H9 (cell line): ENCODE results near the gene C16orf74. TPM values are rescaled to one million over a fixed set of nuclear protein-coding genes. Genes with fewer than 3 reads are reported as not detected.
A peak's percentile ranks its signal among the peaks of the same experiment; 100 is the strongest.

Experiments used
- DNase-seq: peaks from one replicate; pipeline ENCODE4 v3.0.0-alpha.2; 2017
- H2AFZ ChIP-seq: one replicate; pipeline ENCODE4 v1.6.1; 2013; ENCODE audit warnings: mild to moderate bottlenecking, low read length, control low read depth, moderate library complexity
- H2AK5ac ChIP-seq: 2 replicates; pipeline ENCODE4 v1.6.1; 2013; ENCODE audit warnings: low read length, control low read depth, mixed read lengths; ENCODE audit not compliant: insufficient read length
- H2BK120ac ChIP-seq: one replicate; pipeline ENCODE4 v1.6.1; 2013; ENCODE audit warnings: low read depth, mild to moderate bottlenecking, low read length, control low read depth, inconsistent platforms; ENCODE audit not compliant: poor library complexity, severe bottlenecking
- H2BK12ac ChIP-seq: 2 replicates; pipeline ENCODE4 v1.6.1; 2013; ENCODE audit warnings: low read length, control low read depth, mixed read lengths, low read depth; ENCODE audit not compliant: insufficient read length
- H2BK15ac ChIP-seq: 2 replicates; pipeline ENCODE4 v1.6.1; 2013; ENCODE audit warnings: low read depth, low read length, control low read depth
- H2BK20ac ChIP-seq: one replicate; pipeline ENCODE4 v1.6.1; 2013; ENCODE audit warnings: low read depth, mild to moderate bottlenecking, low read length, control low read depth, inconsistent platforms; ENCODE audit not compliant: poor library complexity, severe bottlenecking
- H2BK5ac ChIP-seq: 2 replicates; pipeline ENCODE4 v1.6.1; 2013; ENCODE audit warnings: low read length, control low read depth, mixed read lengths; ENCODE audit not compliant: insufficient read length
- H3K14ac ChIP-seq: 2 replicates; pipeline ENCODE4 v1.6.1; 2013; ENCODE audit warnings: low read length, control low read depth; ENCODE audit not compliant: insufficient read depth
- H3K18ac ChIP-seq: 2 replicates; pipeline ENCODE4 v1.6.1; 2013; ENCODE audit warnings: low read depth, mild to moderate bottlenecking, mixed read lengths, low read length, control low read depth; ENCODE audit not compliant: insufficient read length
- H3K23ac ChIP-seq: 2 replicates; pipeline ENCODE4 v1.6.1; 2013; ENCODE audit warnings: low read length, control low read depth, mixed read lengths, low read depth; ENCODE audit not compliant: insufficient read length
- H3K23me2 ChIP-seq: 2 replicates; pipeline ENCODE4 v1.6.1; 2013; ENCODE audit warnings: low read depth, mild to moderate bottlenecking, mixed read lengths, low read length, control low read depth; ENCODE audit not compliant: insufficient read length, poor library complexity, severe bottlenecking
- H3K27ac ChIP-seq: 2 replicates; pipeline ENCODE4 v1.5.1; 2013; ENCODE audit warnings: low read length, control low read depth, mixed read lengths, low read depth; ENCODE audit not compliant: insufficient read length
- H3K27me3 ChIP-seq: 2 replicates; pipeline ENCODE4 v1.6.1; 2013; ENCODE audit warnings: low read length, control low read depth, inconsistent platforms; ENCODE audit not compliant: insufficient read depth
- H3K4ac ChIP-seq: 2 replicates; pipeline ENCODE4 v1.6.1; 2013; ENCODE audit warnings: low read depth, mild to moderate bottlenecking, control low read depth, inconsistent platforms, low read length, moderate library complexity
- H3K4me1 ChIP-seq: 2 replicates; pipeline ENCODE4 v1.6.1; 2013; ENCODE audit warnings: low read length, control low read depth, inconsistent platforms; ENCODE audit not compliant: insufficient read depth
- H3K4me2 ChIP-seq: 2 replicates; pipeline ENCODE4 v1.6.1; 2013; ENCODE audit warnings: low read length, control low read depth, mixed read lengths; ENCODE audit not compliant: insufficient read length, insufficient read depth
- H3K56ac ChIP-seq: 2 replicates; pipeline ENCODE4 v1.6.1; 2013; ENCODE audit warnings: low read depth, mild to moderate bottlenecking, mixed read lengths, low read length, control low read depth; ENCODE audit not compliant: insufficient read length
- H3K79me1 ChIP-seq: 2 replicates; pipeline ENCODE4 v1.6.1; 2013; ENCODE audit warnings: low read depth, mild to moderate bottlenecking, moderate library complexity, low read length, control low read depth, inconsistent platforms; ENCODE audit not compliant: insufficient read depth, poor library complexity, severe bottlenecking
- H3K79me2 ChIP-seq: 2 replicates; pipeline ENCODE4 v1.6.1; 2013; ENCODE audit warnings: low read length, control low read depth, inconsistent platforms; ENCODE audit not compliant: insufficient read depth
- H3K9ac ChIP-seq: 2 replicates; pipeline ENCODE4 v1.6.1; 2013; ENCODE audit warnings: low read length, control low read depth, mixed read lengths; ENCODE audit not compliant: insufficient read length; ENCODE audit errors: extremely low read depth
- H3K9me3 ChIP-seq: one replicate; pipeline ENCODE4 v1.6.1; 2013; ENCODE audit warnings: low read depth, low read length, inconsistent platforms; ENCODE audit not compliant: control insufficient read depth
- H3T11ph ChIP-seq: one replicate; pipeline ENCODE4 v1.6.1; 2013; ENCODE audit warnings: mild to moderate bottlenecking, low read length, control low read depth, inconsistent platforms
- H4K20me1 ChIP-seq: one replicate; pipeline ENCODE4 v1.6.1; 2013; ENCODE audit not compliant: control insufficient read depth, insufficient read length, insufficient read depth
- H4K5ac ChIP-seq: 2 replicates; pipeline ENCODE4 v1.6.1; 2013; ENCODE audit warnings: low read depth, mild to moderate bottlenecking, mixed read lengths, low read length, control low read depth; ENCODE audit not compliant: insufficient read length
- H4K8ac ChIP-seq: replicated peaks from 2 replicates; pipeline ENCODE4 v1.6.1; 2013; ENCODE audit warnings: low read length, control low read depth, mixed read lengths, low read depth; ENCODE audit not compliant: insufficient read length
- H4K91ac ChIP-seq: 2 replicates; pipeline ENCODE4 v1.6.1; 2013; ENCODE audit warnings: low read depth, mild to moderate bottlenecking, moderate library complexity, mixed read lengths, low read length, control low read depth; ENCODE audit not compliant: insufficient read length
- H3K27ac Mint-ChIP-seq, 3 experiments: 2 replicates in 2 of 3; 3 replicates in 1 of 3; pipeline ENCODE4 v1.8.0; 2020 to 2021; ENCODE audit warnings: mixed read lengths in 3 of 3, mild to moderate bottlenecking in 1 of 3, moderate library complexity in 1 of 3
- H3K27me3 Mint-ChIP-seq: 2 replicates; pipeline ENCODE4 v1.8.0; 2021; ENCODE audit warnings: low read depth, mild to moderate bottlenecking, moderate library complexity, mixed read lengths
- H3K36me3 Mint-ChIP-seq, 3 experiments: 2 replicates in 2 of 3; 3 replicates in 1 of 3; pipeline ENCODE4 v1.8.0; 2020 to 2021; ENCODE audit warnings: low read depth in 3 of 3, mixed read lengths in 3 of 3; ENCODE audit not compliant: insufficient read depth in 1 of 3
- H3K4me1 Mint-ChIP-seq, 2 experiments: 2 replicates each; pipeline ENCODE4 v1.8.0; 2020; ENCODE audit warnings: mixed read lengths in 2 of 2
- H3K4me3 Mint-ChIP-seq, 2 experiments: 2 replicates in 1 of 2; 3 replicates in 1 of 2; pipeline ENCODE4 v1.8.0; 2020 to 2021; ENCODE audit warnings: mild to moderate bottlenecking in 2 of 2, mixed read lengths in 2 of 2, moderate library complexity in 1 of 2
- H3K9me3 Mint-ChIP-seq, 2 experiments: 2 replicates in 1 of 2; 3 replicates in 1 of 2; pipeline ENCODE4 v1.8.0; 2020; ENCODE audit warnings: mild to moderate bottlenecking in 2 of 2, mixed read lengths in 2 of 2, moderate library complexity in 1 of 2
- WGBS: extraction: QIAGEN DNeasy Blood & Tissue Kit; methylation state at CpG from one replicate; pipeline ENCODE4 v1.1.7; 2013; ENCODE audit warnings: missing lambda C conversion rate, low lambda C conversion rate, mixed read lengths; ENCODE audit not compliant: insufficient read length; ENCODE audit errors: extremely low coverage; 5-methylcytosine and 5-hydroxymethylcytosine counted together
- total RNA-seq: library from RNA; stranded (reverse); gene quantifications from 2 replicates; pipeline ENCODE4 v1.2.1, GENCODE V29; 2021
- TF ChIP-seq, protein P1 (sequence below): fragments of 200-600 bp; sonication (generic); conservative IDR thresholded peaks from 3 replicates; pipeline ENCODE4 v1.8.0; 2021; ENCODE audit warnings: antibody characterized with exemption, mild to moderate bottlenecking

C16orf74 gene
- total RNA-seq, 1 experiment from 2014 or later, result 5.6 TPM

GRCh38 chr16:85716022-85716679, 34.7 kb downstream of the C16orf74 start:
- H3K9me3 ChIP-seq, result peaks cover 7% of the 10 kb centered on the region
- peaks cover 9% of the 10 kb centered on the region for H3K23me2 ChIP-seq
- no peak overlapping the region for H2AK5ac ChIP-seq
- no peaks in the 10 kb centered on the region for H4K20me1 ChIP-seq
- Mint-ChIP-seq H3K4me1 (peaks cover 20 to 33% of the 10 kb centered on the region in 2 experiments), H3K36me3 (peaks cover 6 to 13% (median 10%) of the 10 kb centered on the region in 3 experiments; a peak in 5 of 7 replicates), H3K27me3 (peaks cover 23% of the 10 kb centered on the region), H3K9me3 (peaks cover 5 to 8% of the 10 kb centered on the region in 2 experiments), H3K27ac (peak overlapping the region in 1 of 3 experiments; percentile 65; a peak in 2 of 7 replicates), H3K4me3 (peak overlapping the region; percentile 41 to 68)
- peaks cover 3% of the 10 kb centered on the region; the same call in 1 of the 2 replicates for H3K4me1 ChIP-seq
- H3K79me2 ChIP-seq, result no peaks in the 10 kb centered on the region
- H2BK15ac ChIP-seq, result no peak overlapping the region
- no peak overlapping the region for H2BK12ac ChIP-seq
- H3K9ac ChIP-seq, result peak overlapping the region; percentile 16
- no peak overlapping the region for H3K27ac ChIP-seq
- H3T11ph ChIP-seq, result no peak overlapping the region
- H4K5ac ChIP-seq, result peak overlapping the region; percentile 8
- no peaks in the 10 kb centered on the region for H3K79me1 ChIP-seq
- TF ChIP-seq, protein P1, sequence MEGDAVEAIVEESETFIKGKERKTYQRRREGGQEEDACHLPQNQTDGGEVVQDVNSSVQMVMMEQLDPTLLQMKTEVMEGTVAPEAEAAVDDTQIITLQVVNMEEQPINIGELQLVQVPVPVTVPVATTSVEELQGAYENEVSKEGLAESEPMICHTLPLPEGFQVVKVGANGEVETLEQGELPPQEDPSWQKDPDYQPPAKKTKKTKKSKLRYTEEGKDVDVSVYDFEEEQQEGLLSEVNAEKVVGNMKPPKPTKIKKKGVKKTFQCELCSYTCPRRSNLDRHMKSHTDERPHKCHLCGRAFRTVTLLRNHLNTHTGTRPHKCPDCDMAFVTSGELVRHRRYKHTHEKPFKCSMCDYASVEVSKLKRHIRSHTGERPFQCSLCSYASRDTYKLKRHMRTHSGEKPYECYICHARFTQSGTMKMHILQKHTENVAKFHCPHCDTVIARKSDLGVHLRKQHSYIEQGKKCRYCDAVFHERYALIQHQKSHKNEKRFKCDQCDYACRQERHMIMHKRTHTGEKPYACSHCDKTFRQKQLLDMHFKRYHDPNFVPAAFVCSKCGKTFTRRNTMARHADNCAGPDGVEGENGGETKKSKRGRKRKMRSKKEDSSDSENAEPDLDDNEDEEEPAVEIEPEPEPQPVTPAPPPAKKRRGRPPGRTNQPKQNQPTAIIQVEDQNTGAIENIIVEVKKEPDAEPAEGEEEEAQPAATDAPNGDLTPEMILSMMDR, result no peak
- H2BK20ac ChIP-seq, result no peak overlapping the region
- no peak overlapping the region for H3K18ac ChIP-seq
- H2AFZ ChIP-seq, result no peak overlapping the region
- no peak overlapping the region for H4K8ac ChIP-seq
- no peak overlapping the region for H3K56ac ChIP-seq
- H3K23ac ChIP-seq, result no peak overlapping the region
- H2BK120ac ChIP-seq, result no peak overlapping the region
- no peak overlapping the region for H2BK5ac ChIP-seq
- WGBS, result 80% methylated on average over 1 of the region's 9 CpGs
- no peak overlapping the region for H3K14ac ChIP-seq
- no peak overlapping the region for H3K4ac ChIP-seq
- no peak for DNase-seq
- peak overlapping the region; percentile 74 for H3K4me2 ChIP-seq
- no peak overlapping the region for H4K91ac ChIP-seq
- peaks cover 3% of the 10 kb centered on the region; the same call in 1 of the 2 replicates for H3K27me3 ChIP-seq
